HepG2 (cell line): ENCODE measurements around the gene ZCCHC10. TPM values are rescaled to one million over a fixed set of nuclear protein-coding genes. Genes with fewer than 3 reads are reported as not detected.
A peak's percentile ranks its signal among the peaks of the same experiment; 100 is the strongest.

ENCODE experiments used
- ELF4 ChIP-seq: sonication (generic); formaldehyde crosslinking; IDR thresholded peaks from 2 replicates; pipeline ENCODE4 v1.5.0; 2020; ENCODE audit warnings: missing genetic modification reagents, mild to moderate bottlenecking, moderate library complexity, borderline replicate concordance
- JDP2 ChIP-seq: sonication (generic); formaldehyde crosslinking; IDR thresholded peaks from 2 replicates; pipeline ENCODE4 v1.8.1; 2022; ENCODE audit warnings: missing genetic modification reagents, borderline replicate concordance
- JUNB ChIP-seq: sonication (generic); formaldehyde crosslinking; IDR thresholded peaks from 2 replicates; pipeline ENCODE4 v1.8.0; 2022; ENCODE audit warnings: missing genetic modification reagents, mild to moderate bottlenecking, borderline replicate concordance
- ONECUT2 ChIP-seq: sonication (generic); formaldehyde crosslinking; IDR thresholded peaks from 2 replicates; pipeline ENCODE4 v1.4.0; 2020; ENCODE audit warnings: missing genetic modification reagents
- TCF12 ChIP-seq, 2 experiments: fragments of 450-650 bp in 1 of 2; sonication (generic) in 1 of 2; formaldehyde crosslinking in 1 of 2; IDR thresholded peaks; 2 replicates each; pipeline versions ENCODE4 v1.6.1 to v1.8.0; 2017 to 2022; ENCODE audit warnings: antibody characterized with exemption in 1 of 2, mild to moderate bottlenecking in 1 of 2, missing genetic modification reagents in 1 of 2, moderate library complexity in 1 of 2
- ZNF660 ChIP-seq: sonication (generic); formaldehyde crosslinking; IDR thresholded peaks from 2 replicates; pipeline ENCODE4 v1.5.1; 2020; ENCODE audit warnings: mild to moderate bottlenecking, low read depth, missing genetic modification reagents, borderline replicate concordance
- ZSCAN31 ChIP-seq: sonication (generic); formaldehyde crosslinking; IDR thresholded peaks from 2 replicates; pipeline ENCODE4 v1.5.0; 2020; ENCODE audit warnings: low read depth, mild to moderate bottlenecking, missing genetic modification reagents
- polyA plus RNA-seq, 8 experiments: library from polyadenylated mRNA; depleted of rRNA in 3 of 8; stranded (reverse) in 7 of 8; unstranded in 1 of 8; fragments of >200 nt; fragmentation: Illumina TruSeq in 4 of 8; extraction: Trizol in 4 of 8; gene quantifications; 2 replicates each; pipeline versions ENCODE4 v1.2.1 to v1.2.3, GENCODE V29; 2011 to 2016; ENCODE audit warnings: low read depth in 4 of 8, missing spikeins in 1 of 8, mixed read lengths in 1 of 8; ENCODE audit not compliant: insufficient read depth in 1 of 8
- total RNA-seq, 5 experiments: library from RNA; depleted of rRNA; stranded (reverse); fragments of >200 nt; fragmentation: Illumina TruSeq; extraction: Trizol; gene quantifications; 2 replicates each; pipeline ENCODE4 v1.2.3, GENCODE V29; 2016; ENCODE audit warnings: low read depth in 1 of 5
- TF ChIP-seq, protein P1 (sequence below): sonication (generic); formaldehyde crosslinking; IDR thresholded peaks from 2 replicates; pipeline ENCODE4 v1.4.0; 2020; ENCODE audit warnings: missing genetic modification reagents, borderline replicate concordance
- TF ChIP-seq, protein P2 (sequence below): IDR thresholded peaks from 2 replicates; pipeline ENCODE4 v1.6.1; 2016
- TF ChIP-seq, protein P3 (sequence below): sonication (generic); formaldehyde crosslinking; IDR thresholded peaks from 2 replicates; pipeline ENCODE4 v1.8.1; 2023; ENCODE audit warnings: missing genetic modification reagents, inconsistent platforms, borderline replicate concordance
- TF ChIP-seq, protein P4 (sequence below): sonication (generic); formaldehyde crosslinking; IDR thresholded peaks from 2 replicates; pipeline ENCODE4 v1.4.0; 2020; ENCODE audit warnings: mild to moderate bottlenecking, missing genetic modification reagents
- TF ChIP-seq, protein P5 (sequence below), 2 experiments: sonication (generic) in 1 of 2; formaldehyde crosslinking in 1 of 2; IDR thresholded peaks; 2 replicates each; pipeline versions ENCODE4 v1.4.0 to v1.6.1; 2016 to 2020; ENCODE audit warnings: borderline replicate concordance in 1 of 2, low read depth in 1 of 2, mild to moderate bottlenecking in 1 of 2, missing genetic modification reagents in 1 of 2

Gene ZCCHC10
- total and polyA plus RNA-seq, 2 of the 13 experiments (the other 11 are each of a cell fraction or from before 2014, with no cell fraction given), result 40.7 to 48.2 TPM

DNA sequence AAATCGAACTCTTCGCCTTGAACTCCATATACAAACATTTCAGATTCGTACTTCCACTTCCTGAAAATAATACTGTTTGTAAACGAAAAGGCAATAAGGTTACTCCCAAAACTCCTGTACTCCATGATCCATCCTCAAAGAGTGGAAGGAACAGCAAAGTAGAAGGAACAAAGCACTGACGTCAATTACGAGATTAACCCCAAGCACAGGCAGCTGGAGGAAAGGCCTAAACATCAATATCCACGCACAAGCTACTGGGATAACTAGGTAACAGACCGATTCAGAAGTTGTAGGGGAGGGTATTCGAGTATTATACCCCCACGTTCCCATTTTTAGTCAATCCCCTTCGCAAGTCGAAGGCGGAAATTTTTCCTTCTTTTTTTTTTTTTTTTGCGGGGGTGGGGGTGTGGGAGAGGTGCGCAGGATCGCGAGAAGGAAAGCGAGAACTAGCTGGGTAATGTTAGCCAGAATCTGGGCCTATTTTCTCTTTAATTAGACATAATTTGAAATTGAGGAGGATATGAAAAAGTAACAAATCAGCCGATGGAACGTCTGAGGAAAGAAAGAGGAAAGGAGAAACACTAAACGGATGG, 63.8 kb downstream of the ZCCHC10 start (continued):
- TF ChIP-seq ELF4 (no peak), JDP2 (CRISPR knock-in tag) (no peak), TCF12 (IDR thresholded peaks at IDR 0.05) (no peak), TCF12 (CRISPR knock-in tag; IDR thresholded peaks at IDR 0.05) (no peak), JUNB (CRISPR knock-in tag) (no peak), ZSCAN31 (CRISPR knock-in tag) (no peak), ZNF660 (CRISPR knock-in tag) (no peak), ONECUT2 (CRISPR knock-in tag) (no peak)
- TF ChIP-seq, protein P1, sequence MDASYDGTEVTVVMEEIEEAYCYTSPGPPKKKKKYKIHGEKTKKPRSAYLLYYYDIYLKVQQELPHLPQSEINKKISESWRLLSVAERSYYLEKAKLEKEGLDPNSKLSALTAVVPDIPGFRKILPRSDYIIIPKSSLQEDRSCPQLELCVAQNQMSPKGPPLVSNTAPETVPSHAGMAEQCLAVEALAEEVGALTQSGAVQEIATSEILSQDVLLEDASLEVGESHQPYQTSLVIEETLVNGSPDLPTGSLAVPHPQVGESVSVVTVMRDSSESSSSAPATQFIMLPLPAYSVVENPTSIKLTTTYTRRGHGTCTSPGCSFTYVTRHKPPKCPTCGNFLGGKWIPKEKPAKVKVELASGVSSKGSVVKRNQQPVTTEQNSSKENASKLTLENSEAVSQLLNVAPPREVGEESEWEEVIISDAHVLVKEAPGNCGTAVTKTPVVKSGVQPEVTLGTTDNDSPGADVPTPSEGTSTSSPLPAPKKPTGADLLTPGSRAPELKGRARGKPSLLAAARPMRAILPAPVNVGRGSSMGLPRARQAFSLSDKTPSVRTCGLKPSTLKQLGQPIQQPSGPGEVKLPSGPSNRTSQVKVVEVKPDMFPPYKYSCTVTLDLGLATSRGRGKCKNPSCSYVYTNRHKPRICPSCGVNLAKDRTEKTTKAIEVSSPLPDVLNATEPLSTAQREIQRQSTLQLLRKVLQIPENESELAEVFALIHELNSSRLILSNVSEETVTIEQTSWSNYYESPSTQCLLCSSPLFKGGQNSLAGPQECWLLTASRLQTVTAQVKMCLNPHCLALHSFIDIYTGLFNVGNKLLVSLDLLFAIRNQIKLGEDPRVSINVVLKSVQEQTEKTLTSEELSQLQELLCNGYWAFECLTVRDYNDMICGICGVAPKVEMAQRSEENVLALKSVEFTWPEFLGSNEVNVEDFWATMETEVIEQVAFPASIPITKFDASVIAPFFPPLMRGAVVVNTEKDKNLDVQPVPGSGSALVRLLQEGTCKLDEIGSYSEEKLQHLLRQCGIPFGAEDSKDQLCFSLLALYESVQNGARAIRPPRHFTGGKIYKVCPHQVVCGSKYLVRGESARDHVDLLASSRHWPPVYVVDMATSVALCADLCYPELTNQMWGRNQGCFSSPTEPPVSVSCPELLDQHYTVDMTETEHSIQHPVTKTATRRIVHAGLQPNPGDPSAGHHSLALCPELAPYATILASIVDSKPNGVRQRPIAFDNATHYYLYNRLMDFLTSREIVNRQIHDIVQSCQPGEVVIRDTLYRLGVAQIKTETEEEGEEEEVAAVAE (CRISPR knock-in tag), result peak; percentile 18; the same call in 1 of the 2 replicates
- TF ChIP-seq, protein P2, sequence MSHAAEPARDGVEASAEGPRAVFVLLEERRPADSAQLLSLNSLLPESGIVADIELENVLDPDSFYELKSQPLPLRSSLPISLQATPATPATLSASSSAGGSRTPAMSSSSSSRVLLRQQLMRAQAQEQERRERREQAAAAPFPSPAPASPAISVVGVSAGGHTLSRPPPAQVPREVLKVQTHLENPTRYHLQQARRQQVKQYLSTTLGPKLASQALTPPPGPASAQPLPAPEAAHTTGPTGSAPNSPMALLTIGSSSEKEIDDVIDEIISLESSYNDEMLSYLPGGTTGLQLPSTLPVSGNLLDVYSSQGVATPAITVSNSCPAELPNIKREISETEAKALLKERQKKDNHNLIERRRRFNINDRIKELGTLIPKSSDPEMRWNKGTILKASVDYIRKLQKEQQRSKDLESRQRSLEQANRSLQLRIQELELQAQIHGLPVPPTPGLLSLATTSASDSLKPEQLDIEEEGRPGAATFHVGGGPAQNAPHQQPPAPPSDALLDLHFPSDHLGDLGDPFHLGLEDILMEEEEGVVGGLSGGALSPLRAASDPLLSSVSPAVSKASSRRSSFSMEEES (CRISPR knock-in tag), result no peak
- TF ChIP-seq, protein P3, sequence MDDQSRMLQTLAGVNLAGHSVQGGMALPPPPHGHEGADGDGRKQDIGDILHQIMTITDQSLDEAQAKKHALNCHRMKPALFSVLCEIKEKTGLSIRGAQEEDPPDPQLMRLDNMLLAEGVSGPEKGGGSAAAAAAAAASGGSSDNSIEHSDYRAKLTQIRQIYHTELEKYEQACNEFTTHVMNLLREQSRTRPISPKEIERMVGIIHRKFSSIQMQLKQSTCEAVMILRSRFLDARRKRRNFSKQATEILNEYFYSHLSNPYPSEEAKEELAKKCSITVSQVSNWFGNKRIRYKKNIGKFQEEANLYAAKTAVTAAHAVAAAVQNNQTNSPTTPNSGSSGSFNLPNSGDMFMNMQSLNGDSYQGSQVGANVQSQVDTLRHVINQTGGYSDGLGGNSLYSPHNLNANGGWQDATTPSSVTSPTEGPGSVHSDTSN (CRISPR knock-in tag), result 0 out of 2 replicates have a peak, but pooled peaks have one; percentile 48
- TF ChIP-seq, protein P4, sequence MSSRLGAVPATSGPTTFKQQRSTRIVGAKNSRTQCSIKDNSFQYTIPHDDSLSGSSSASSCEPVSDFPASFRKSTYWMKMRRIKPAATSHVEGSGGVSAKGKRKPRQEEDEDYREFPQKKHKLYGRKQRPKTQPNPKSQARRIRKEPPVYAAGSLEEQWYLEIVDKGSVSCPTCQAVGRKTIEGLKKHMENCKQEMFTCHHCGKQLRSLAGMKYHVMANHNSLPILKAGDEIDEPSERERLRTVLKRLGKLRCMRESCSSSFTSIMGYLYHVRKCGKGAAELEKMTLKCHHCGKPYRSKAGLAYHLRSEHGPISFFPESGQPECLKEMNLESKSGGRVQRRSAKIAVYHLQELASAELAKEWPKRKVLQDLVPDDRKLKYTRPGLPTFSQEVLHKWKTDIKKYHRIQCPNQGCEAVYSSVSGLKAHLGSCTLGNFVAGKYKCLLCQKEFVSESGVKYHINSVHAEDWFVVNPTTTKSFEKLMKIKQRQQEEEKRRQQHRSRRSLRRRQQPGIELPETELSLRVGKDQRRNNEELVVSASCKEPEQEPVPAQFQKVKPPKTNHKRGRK (CRISPR knock-in tag), result no peak
- TF ChIP-seq, protein P5, sequence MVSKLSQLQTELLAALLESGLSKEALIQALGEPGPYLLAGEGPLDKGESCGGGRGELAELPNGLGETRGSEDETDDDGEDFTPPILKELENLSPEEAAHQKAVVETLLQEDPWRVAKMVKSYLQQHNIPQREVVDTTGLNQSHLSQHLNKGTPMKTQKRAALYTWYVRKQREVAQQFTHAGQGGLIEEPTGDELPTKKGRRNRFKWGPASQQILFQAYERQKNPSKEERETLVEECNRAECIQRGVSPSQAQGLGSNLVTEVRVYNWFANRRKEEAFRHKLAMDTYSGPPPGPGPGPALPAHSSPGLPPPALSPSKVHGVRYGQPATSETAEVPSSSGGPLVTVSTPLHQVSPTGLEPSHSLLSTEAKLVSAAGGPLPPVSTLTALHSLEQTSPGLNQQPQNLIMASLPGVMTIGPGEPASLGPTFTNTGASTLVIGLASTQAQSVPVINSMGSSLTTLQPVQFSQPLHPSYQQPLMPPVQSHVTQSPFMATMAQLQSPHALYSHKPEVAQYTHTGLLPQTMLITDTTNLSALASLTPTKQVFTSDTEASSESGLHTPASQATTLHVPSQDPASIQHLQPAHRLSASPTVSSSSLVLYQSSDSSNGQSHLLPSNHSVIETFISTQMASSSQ (IDR thresholded peaks at IDR 0.05; ENCODE audit: low read depth), result no peak
- TF ChIP-seq, protein P5 (CRISPR knock-in tag; IDR thresholded peaks at IDR 0.05; ENCODE audit: borderline replicate concordance), result no peak
